Endodermal cell (in vitro differentiated cells): ENCODE measurements around the gene HMGXB4. TPM values are rescaled to one million over a fixed set of nuclear protein-coding genes. Genes with fewer than 3 reads are reported as not detected.

Experiments
- DNase-seq: peaks from one replicate; pipeline ENCODE4 v3.0.0-alpha.2; 2017
- H3K27ac ChIP-seq: 2 replicates; pipeline ENCODE4 v1.5.1; 2013; ENCODE audit warnings: mild to moderate bottlenecking, low read depth, low read length, moderate library complexity
- H3K27me3 ChIP-seq: 2 replicates; pipeline ENCODE4 v1.6.1; 2013; ENCODE audit warnings: mild to moderate bottlenecking, low read length, moderate library complexity; ENCODE audit not compliant: insufficient read depth, control insufficient read depth, poor library complexity, severe bottlenecking
- H3K36me3 ChIP-seq: 2 replicates; pipeline ENCODE4 v1.7.0; 2013; ENCODE audit warnings: mild to moderate bottlenecking, low read length, moderate library complexity; ENCODE audit not compliant: control insufficient read depth, insufficient read depth
- H3K4me1 ChIP-seq: one replicate; pipeline ENCODE4 v1.7.0; 2013; ENCODE audit warnings: low read length; ENCODE audit not compliant: control insufficient read depth, insufficient read depth
- H3K4me3 ChIP-seq: 2 replicates; pipeline ENCODE4 v1.5.1; 2013; ENCODE audit warnings: mild to moderate bottlenecking, low read length, moderate library complexity
- H3K9ac ChIP-seq: 2 replicates; pipeline ENCODE4 v1.6.1; 2013; ENCODE audit warnings: mild to moderate bottlenecking, low read length, moderate library complexity; ENCODE audit not compliant: poor library complexity, severe bottlenecking; ENCODE audit errors: extremely low read depth
- H3K9me3 ChIP-seq: 2 replicates; pipeline ENCODE4 v1.6.1; 2013; ENCODE audit warnings: mild to moderate bottlenecking, low read length, moderate library complexity; ENCODE audit not compliant: control insufficient read depth
- H3K27ac Mint-ChIP-seq: 2 replicates; pipeline ENCODE4 v1.8.0; 2020; ENCODE audit warnings: mixed read lengths
- H3K27me3 Mint-ChIP-seq: 2 replicates; pipeline ENCODE4 v1.8.0; 2021; ENCODE audit warnings: mild to moderate bottlenecking, mixed read lengths; ENCODE audit not compliant: insufficient read depth
- H3K36me3 Mint-ChIP-seq: 2 replicates; pipeline ENCODE4 v1.8.0; 2020; ENCODE audit warnings: low read depth, mixed read lengths
- H3K4me1 Mint-ChIP-seq: 2 replicates; pipeline ENCODE4 v1.8.0; 2020; ENCODE audit warnings: mixed read lengths
- H3K4me3 Mint-ChIP-seq: 2 replicates; pipeline ENCODE4 v1.8.0; 2020; ENCODE audit warnings: mild to moderate bottlenecking, moderate library complexity, mixed read lengths
- H3K9me3 Mint-ChIP-seq: 2 replicates; pipeline ENCODE4 v1.8.0; 2020; ENCODE audit warnings: mild to moderate bottlenecking, mixed read lengths
- WGBS, 2 experiments: methylation state at CpG; one replicate each; pipeline versions ENCODE4 v1.1.5 to v1.1.7; 2013; ENCODE audit warnings: missing lambda C conversion rate in 2 of 2, mixed read lengths in 1 of 2; ENCODE audit not compliant: insufficient coverage in 1 of 2, insufficient read length in 1 of 2; 5-methylcytosine and 5-hydroxymethylcytosine counted together
- total RNA-seq, 2 donors: library from RNA; stranded (reverse); fragmentation: NEBNext Ultra II Directional in 1 of 2; extraction: Animal tissue kit (Norgen Biotek cat#: 25700) in 1 of 2; gene quantifications; 2 replicates in 1 of 2; 3 replicates in 1 of 2; pipeline ENCODE4 v1.2.1, GENCODE V29; 2021
- TF ChIP-seq, protein P1 (sequence below): fragments of 200-600 bp; sonication (generic); conservative IDR thresholded peaks from 2 replicates; pipeline ENCODE4 v1.5.0; 2021; ENCODE audit warnings: antibody characterized with exemption, mild to moderate bottlenecking

Gene HMGXB4
- total RNA-seq, 2 donors from 2014 or later = 36.2 to 58.9 TPM

DNA sequence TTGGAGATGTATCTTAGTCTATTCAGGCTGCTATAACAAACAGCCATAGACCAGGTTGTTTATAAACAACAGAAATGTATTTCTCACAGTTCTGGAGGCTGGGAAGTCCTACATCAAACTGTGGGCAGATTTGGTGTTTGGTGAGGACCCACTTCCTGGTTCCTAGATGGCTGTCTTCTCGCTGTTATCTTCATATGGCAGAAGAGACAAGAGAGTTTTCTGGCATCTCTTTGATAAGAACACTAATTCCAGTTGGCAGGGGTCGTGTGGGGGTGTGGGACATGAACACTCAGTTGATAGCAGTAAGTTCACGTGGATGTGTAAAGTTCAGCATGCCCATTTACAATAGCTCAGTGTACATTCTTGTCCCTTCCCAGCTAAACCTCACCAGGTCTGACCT lies 41.3 kb upstream of the HMGXB4 start:
- peaks cover 4% of the 10 kb centered on the region for H3K4me1 Mint-ChIP-seq
- no peak overlapping the region for H3K27ac Mint-ChIP-seq
- H3K27me3 Mint-ChIP-seq = peaks cover 7% of the 10 kb centered on the region
- Histone ChIP-seq H3K27me3 (no peaks in the 10 kb centered on the region), H3K9me3 (no peaks in the 10 kb centered on the region), H3K27ac (no peak overlapping the region), H3K4me3 (no peak overlapping the region), H3K9ac (no peak overlapping the region), H3K4me1 (no peaks in the 10 kb centered on the region), H3K36me3 (no peaks in the 10 kb centered on the region)
- no peaks in the 10 kb centered on the region for H3K9me3 Mint-ChIP-seq
- 85 to 86% methylated on average over 3 of the region's 3 CpGs for WGBS, 2 experiments
- TF ChIP-seq, protein P1, sequence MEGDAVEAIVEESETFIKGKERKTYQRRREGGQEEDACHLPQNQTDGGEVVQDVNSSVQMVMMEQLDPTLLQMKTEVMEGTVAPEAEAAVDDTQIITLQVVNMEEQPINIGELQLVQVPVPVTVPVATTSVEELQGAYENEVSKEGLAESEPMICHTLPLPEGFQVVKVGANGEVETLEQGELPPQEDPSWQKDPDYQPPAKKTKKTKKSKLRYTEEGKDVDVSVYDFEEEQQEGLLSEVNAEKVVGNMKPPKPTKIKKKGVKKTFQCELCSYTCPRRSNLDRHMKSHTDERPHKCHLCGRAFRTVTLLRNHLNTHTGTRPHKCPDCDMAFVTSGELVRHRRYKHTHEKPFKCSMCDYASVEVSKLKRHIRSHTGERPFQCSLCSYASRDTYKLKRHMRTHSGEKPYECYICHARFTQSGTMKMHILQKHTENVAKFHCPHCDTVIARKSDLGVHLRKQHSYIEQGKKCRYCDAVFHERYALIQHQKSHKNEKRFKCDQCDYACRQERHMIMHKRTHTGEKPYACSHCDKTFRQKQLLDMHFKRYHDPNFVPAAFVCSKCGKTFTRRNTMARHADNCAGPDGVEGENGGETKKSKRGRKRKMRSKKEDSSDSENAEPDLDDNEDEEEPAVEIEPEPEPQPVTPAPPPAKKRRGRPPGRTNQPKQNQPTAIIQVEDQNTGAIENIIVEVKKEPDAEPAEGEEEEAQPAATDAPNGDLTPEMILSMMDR = no peak
- no peak overlapping the region for H3K4me3 Mint-ChIP-seq
- no peaks in the 10 kb centered on the region for H3K36me3 Mint-ChIP-seq
- DNase-seq = peak; percentile 11

DNA sequence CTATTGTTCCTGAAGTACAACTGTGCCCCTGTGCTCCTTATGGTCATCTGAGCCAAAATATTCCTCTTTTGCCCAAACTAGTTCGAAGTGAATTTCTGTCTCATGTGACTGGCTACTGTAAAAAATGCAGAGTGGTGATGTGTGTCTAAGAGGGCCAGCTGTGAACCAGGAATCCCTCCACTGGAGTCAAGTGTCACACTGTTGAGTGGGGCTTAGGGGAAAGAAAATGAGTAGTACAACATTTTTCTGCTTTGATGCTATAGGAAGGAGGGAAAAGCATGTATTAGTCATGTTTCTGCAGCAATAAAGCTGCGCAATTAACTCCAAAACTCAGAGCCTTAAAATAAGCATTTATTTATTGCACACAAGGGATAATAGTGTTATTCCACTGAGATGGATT lies 39.8 kb upstream of the HMGXB4 start:
- no peak overlapping the region for H3K27ac ChIP-seq
- no peak overlapping the region for H3K4me3 Mint-ChIP-seq
- TF ChIP-seq, protein P1 = no peak
- WGBS, 2 experiments = 76 to 100% methylated on average over 1 of the region's 2 CpGs
- no peaks in the 10 kb centered on the region for H3K4me1 Mint-ChIP-seq
- DNase-seq = no peak
- no peaks in the 10 kb centered on the region for H3K36me3 Mint-ChIP-seq
- no peaks in the 10 kb centered on the region for H3K27me3 ChIP-seq
- no peaks in the 10 kb centered on the region for H3K9me3 ChIP-seq
- no peaks in the 10 kb centered on the region for H3K4me1 ChIP-seq
- H3K36me3 ChIP-seq = no peaks in the 10 kb centered on the region
- no peak overlapping the region for H3K27ac Mint-ChIP-seq
- H3K27me3 Mint-ChIP-seq = no peaks in the 10 kb centered on the region
- H3K4me3 ChIP-seq = no peak overlapping the region
- no peak overlapping the region for H3K9ac ChIP-seq
- no peaks in the 10 kb centered on the region for H3K9me3 Mint-ChIP-seq

DNA sequence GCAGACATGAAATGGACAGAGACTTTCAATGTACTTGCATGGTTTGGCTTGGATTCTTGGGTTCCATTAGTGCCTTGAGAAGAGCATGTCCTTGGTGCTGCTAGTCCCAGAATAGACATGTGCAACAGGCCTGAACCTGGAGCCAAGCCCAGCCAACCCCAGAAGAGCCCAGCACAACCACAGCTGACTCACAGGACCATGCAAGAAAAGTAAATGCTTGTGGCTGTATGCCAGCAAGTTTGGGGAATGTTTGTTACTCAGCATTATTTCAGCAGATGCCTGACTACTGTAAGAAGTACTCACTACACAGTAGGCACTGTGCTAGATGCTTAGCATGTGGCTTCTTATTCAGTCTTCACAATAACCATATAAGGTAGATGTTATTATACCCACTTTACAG lies 39.2 kb upstream of the HMGXB4 start:
- Histone ChIP-seq H3K9ac (no peak overlapping the region), H3K4me3 (no peak overlapping the region), H3K4me1 (no peaks in the 10 kb centered on the region), H3K27me3 (no peaks in the 10 kb centered on the region), H3K27ac (no peak overlapping the region), H3K36me3 (no peaks in the 10 kb centered on the region), H3K9me3 (no peaks in the 10 kb centered on the region)
- H3K27ac Mint-ChIP-seq = no peak overlapping the region
- no peaks in the 10 kb centered on the region for H3K9me3 Mint-ChIP-seq
- no peak overlapping the region for H3K4me3 Mint-ChIP-seq
- no peaks in the 10 kb centered on the region for H3K4me1 Mint-ChIP-seq
- TF ChIP-seq, protein P1 = no peak
- H3K27me3 Mint-ChIP-seq = no peaks in the 10 kb centered on the region
- no peaks in the 10 kb centered on the region for H3K36me3 Mint-ChIP-seq
- peak; percentile 16 for DNase-seq
